ENCODE measurements around the gene ZFR2. TPM values are rescaled to one million over a fixed set of nuclear protein-coding genes. Genes with fewer than 3 reads are reported as not detected.

Gene ZFR2
- 10 to 100 TPM in 1 of 2 donors, not detected in 1; 10.2 TPM for total RNA-seq

- Histone ChIP-seq H3K4me1 (replicated peaks) (no peaks in the 10 kb centered on the region), H3K27me3 (replicated peaks; ENCODE audit: insufficient read depth) (peaks cover 17% of the 10 kb centered on the region), H3K36me3 (no peaks in the 10 kb centered on the region), H3K27ac (no peak within 1 kb of the TSS), H3K4me3 (peak within 1 kb of the TSS in 1 of 2 donors; percentile 8), H3K9me3 (no peaks in the 10 kb centered on the region)
- DNase-seq (ENCODE audit: low spot score), result no peak
- 5% methylated on average over 30 of the region's 62 CpGs for WGBS
- intact Hi-C loops (cut with DNase I), result no loop called here
- TF ChIP-seq CTCF (IDR thresholded peaks at IDR 0.05), result no peak
- no peak for TF ChIP-seq POLR2AphosphoS5 (IDR thresholded peaks at IDR 0.05)
- no peak for TF ChIP-seq POLR2A (IDR thresholded peaks at IDR 0.05)
Observed at GRCh38 chr19:3868770-3869456, at the start of gene ZFR2. TSS of gene ZFR2 (minus strand) at chr19:3869038. CDS start at chr19:3869017, 21 bp downstream.

- intact Hi-C loops (cut with DNase I), result no loop called here
- 91% methylated on average over 5 of the region's 5 CpGs for WGBS
Observed at GRCh38 chr19:3916033-3916432, 47.2 kb upstream of the ZFR2 start.

GRCh38 chr19:3914199-3914598, 45.4 kb upstream of the ZFR2 start:
- 79% methylated on average over 9 of the region's 9 CpGs for WGBS
- TF ChIP-seq POLR2A (IDR thresholded peaks at IDR 0.05), result no peak
- no peak for TF ChIP-seq POLR2AphosphoS5 (IDR thresholded peaks at IDR 0.05)
- TF ChIP-seq CTCF (IDR thresholded peaks at IDR 0.05), result no peak
- DNase-seq (ENCODE audit: low spot score), result no peak

More at GRCh38 chr19:3916033-3916432, 47.2 kb upstream of the ZFR2 start:
- DNase-seq (ENCODE audit: low spot score), result no peak
- Histone ChIP-seq H3K36me3 (no peaks in the 10 kb centered on the region), H3K4me3 (no peak overlapping the region), H3K27me3 (replicated peaks; ENCODE audit: insufficient read depth) (no peaks in the 10 kb centered on the region), H3K4me1 (replicated peaks) (no peaks in the 10 kb centered on the region), H3K27ac (no peak overlapping the region), H3K9me3 (no peaks in the 10 kb centered on the region)
- TF ChIP-seq CTCF (IDR thresholded peaks at IDR 0.05) (no peak), POLR2AphosphoS5 (IDR thresholded peaks at IDR 0.05) (no peak), POLR2A (IDR thresholded peaks at IDR 0.05) (no peak)

GRCh38 chr19:3910105-3910504, 41.3 kb upstream of the ZFR2 start:
- no peaks in the 10 kb centered on the region for H3K36me3 ChIP-seq
- WGBS, result 100% methylated on average over 1 of the region's 1 CpG
- no peaks in the 10 kb centered on the region for H3K9me3 ChIP-seq
- H3K27me3 ChIP-seq (replicated peaks; ENCODE audit: insufficient read depth), result no peaks in the 10 kb centered on the region
- H3K4me1 ChIP-seq (replicated peaks), result no peaks in the 10 kb centered on the region
- DNase-seq (ENCODE audit: low spot score), result no peak
- intact Hi-C loops (cut with DNase I), result no loop called here
- H3K4me3 ChIP-seq, result no peak overlapping the region
- no peak for TF ChIP-seq POLR2AphosphoS5 (IDR thresholded peaks at IDR 0.05)
- no peak overlapping the region for H3K27ac ChIP-seq

More at GRCh38 chr19:3914199-3914598, 45.4 kb upstream of the ZFR2 start:
- Histone ChIP-seq H3K27me3 (replicated peaks; ENCODE audit: insufficient read depth) (no peaks in the 10 kb centered on the region), H3K4me1 (replicated peaks) (no peaks in the 10 kb centered on the region), H3K4me3 (no peak overlapping the region), H3K36me3 (no peaks in the 10 kb centered on the region), H3K27ac (no peak overlapping the region), H3K9me3 (no peaks in the 10 kb centered on the region)
- intact Hi-C loops (cut with DNase I), result no loop called here

- WGBS, result 77% methylated on average over 14 of the region's 14 CpGs
Observed at GRCh38 chr19:3908266-3909054, 39.6 kb upstream of the ZFR2 start.

More at GRCh38 chr19:3908266-3909054, 39.6 kb upstream of the ZFR2 start:
- no peaks in the 10 kb centered on the region for H3K27me3 ChIP-seq (replicated peaks; ENCODE audit: insufficient read depth)
- no peaks in the 10 kb centered on the region for H3K9me3 ChIP-seq
- intact Hi-C loops (cut with DNase I), result no loop called here
- H3K36me3 ChIP-seq, result no peaks in the 10 kb centered on the region
- no peak overlapping the region for H3K4me3 ChIP-seq
- no peaks in the 10 kb centered on the region for H3K4me1 ChIP-seq (replicated peaks)
- TF ChIP-seq POLR2A (IDR thresholded peaks at IDR 0.05) (no peak), POLR2AphosphoS5 (IDR thresholded peaks at IDR 0.05) (no peak), CTCF (IDR thresholded peaks at IDR 0.05) (no peak)
- H3K27ac ChIP-seq, result no peak overlapping the region
- DNase-seq (ENCODE audit: low spot score), result no peak
